ENCODE results near the gene VTA1.

DNA sequence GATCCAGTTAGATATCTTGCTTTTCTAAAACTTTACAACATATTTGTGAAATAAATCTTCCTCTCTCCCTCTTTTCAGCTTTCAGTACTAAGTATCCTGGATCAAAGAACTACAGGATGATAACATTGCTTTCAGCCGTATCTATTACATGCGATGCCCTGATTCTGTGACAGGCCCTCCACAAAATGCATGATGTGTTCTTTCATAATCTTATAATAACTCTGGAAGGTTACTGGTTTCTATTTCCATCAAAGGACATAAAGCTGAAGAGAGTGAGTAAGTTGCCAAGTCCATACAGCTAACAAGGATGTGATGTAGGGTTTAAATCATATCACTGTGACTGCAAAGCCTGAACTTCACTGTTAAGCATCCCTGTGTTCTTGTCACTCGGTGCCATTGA is 91.8 kb downstream of the VTA1 start:
- TF ChIP-seq POLR2A (IDR thresholded peaks at IDR 0.05; ENCODE audit: low read length) (no peak), GATA1 (IDR thresholded peaks at IDR 0.05; ENCODE audit: low read depth, low read length) (no peak)

Measured in erythroblast (primary cell).